Measurements from ENCODE around the gene KDM1A. TPM values are rescaled to one million over a fixed set of nuclear protein-coding genes. Genes with fewer than 3 reads are reported as not detected.

The KDM1A gene
- total and polyA plus RNA-seq, 10 of the 15 experiments (the other 5 are each of a cell fraction or from before 2014, with no cell fraction given), result 39.2 to 118 (median 98.9) TPM

- TF ChIP-seq HSF1 (IDR thresholded peaks at IDR 0.05; ENCODE audit: low read depth, low read length) (no peak), NR2C2 (IDR thresholded peaks at IDR 0.05; ENCODE audit: borderline replicate concordance, control insufficient read depth, insufficient read length, low read depth) (no peak), ZNF687 (IDR thresholded peaks at IDR 0.05) (no peak), E2F4 (IDR thresholded peaks at IDR 0.05; ENCODE audit: low read depth, low read length) (no peak), PKNOX1 (IDR thresholded peaks at IDR 0.05) (no peak), ZBTB40 (IDR thresholded peaks at IDR 0.05; ENCODE audit: borderline replicate concordance) (no peak), POLR2AphosphoS5 (IDR thresholded peaks at IDR 0.05; ENCODE audit: low read length) (no peak)
Observed at GRCh38 chr1:22972760-22973159, 46.5 kb upstream of the KDM1A start, which contains the start of gene LACTBL1 (continued).

Data from GM12878 (cell line).